Eye (tissue), 1 donor: ENCODE data around the gene ZSWIM4.

ENCODE experiments used
- DNase-seq: peaks from one replicate; pipeline ENCODE4 v3.0.0-alpha.2; 2015

Gene ZSWIM4

GRCh38 chr19:13876834-13877233 is 81.6 kb downstream of the ZSWIM4 start, which contains the start of gene NANOS3:
Gene NANOS3 (plus strand): TSS chr19:13877134. CDS start chr19:13877249, 115 bp downstream.
- DNase-seq, result no peak

GRCh38 chr19:13877303-13877702 is 82.1 kb downstream of the ZSWIM4 start:
- DNase-seq, result no peak

GRCh38 chr19:13880059-13881043 is 85.1 kb downstream of the ZSWIM4 start:
- peak; percentile 98 for DNase-seq

- DNase-seq, result peak; percentile 75
Measured at GRCh38 chr19:13881251-13881691, 86.0 kb downstream of the ZSWIM4 start.
